Activated B cell treated with CpG ODN at 0.5 μM for 24 hours (primary cell): ENCODE results near the gene SLC47A1. TPM values are rescaled to one million over a fixed set of nuclear protein-coding genes. Genes with fewer than 3 reads are reported as not detected.

Experiments used
- ATAC-seq: fragments of 200-7000 bp; cut with Tn5 transposase; one replicate; pipeline ENCODE4 v1.10.0; 2021; ENCODE audit warnings: low read depth, mild to moderate bottlenecking, moderate library complexity
- CTCF ChIA-PET: fragments of 350-600 bp; sonication (Branson Sonifier 250); formaldehyde crosslinking; loops from one replicate; lab custom pipeline; 2021; ENCODE audit warnings: antibody characterized with exemption; lab: Charles Lee
- POLR2A ChIA-PET: fragments of 350-600 bp; sonication (Branson Sonifier 250); formaldehyde crosslinking; loops from one replicate; lab custom pipeline; 2021; ENCODE audit warnings: antibody characterized with exemption; lab: Charles Lee
- DNase-seq: peaks from one replicate; pipeline ENCODE4 v3.0.0; 2022
- H3K27ac Mint-ChIP-seq: one replicate; pipeline ENCODE4 v1.8.0; 2020; ENCODE audit warnings: mixed read lengths
- H3K27me3 Mint-ChIP-seq: one replicate; pipeline ENCODE4 v1.8.0; 2021; ENCODE audit warnings: mixed read lengths
- H3K36me3 Mint-ChIP-seq: one replicate; pipeline ENCODE4 v1.8.0; 2021; ENCODE audit warnings: low read depth, mixed read lengths
- H3K4me1 Mint-ChIP-seq: one replicate; pipeline ENCODE4 v1.8.0; 2021; ENCODE audit warnings: mixed read lengths
- H3K4me3 Mint-ChIP-seq: one replicate; pipeline ENCODE4 v1.8.0; 2020; ENCODE audit warnings: mild to moderate bottlenecking, mixed read lengths
- H3K9me3 Mint-ChIP-seq: one replicate; pipeline ENCODE4 v1.8.0; 2020; ENCODE audit warnings: mixed read lengths
- intact Hi-C: fragments of 100-400 bp; cut with micrococcal nuclease; formaldehyde crosslinking; loops from one replicate; pipeline ENCODE4 v1.15.1; 2024
- total RNA-seq: library from RNA; stranded (reverse); gene quantifications from 2 replicates; pipeline ENCODE4 v1.2.3, GENCODE V29; 2022
- TF ChIP-seq, protein P1 (sequence below): fragments of 200-600 bp; IDR thresholded peaks from one replicate; pipeline ENCODE4 v1.8.0; 2022; ENCODE audit warnings: antibody characterized with exemption, mild to moderate bottlenecking

SLC47A1 gene
- total RNA-seq, 1 donor from 2014 or later: 0.11 TPM

DNA sequence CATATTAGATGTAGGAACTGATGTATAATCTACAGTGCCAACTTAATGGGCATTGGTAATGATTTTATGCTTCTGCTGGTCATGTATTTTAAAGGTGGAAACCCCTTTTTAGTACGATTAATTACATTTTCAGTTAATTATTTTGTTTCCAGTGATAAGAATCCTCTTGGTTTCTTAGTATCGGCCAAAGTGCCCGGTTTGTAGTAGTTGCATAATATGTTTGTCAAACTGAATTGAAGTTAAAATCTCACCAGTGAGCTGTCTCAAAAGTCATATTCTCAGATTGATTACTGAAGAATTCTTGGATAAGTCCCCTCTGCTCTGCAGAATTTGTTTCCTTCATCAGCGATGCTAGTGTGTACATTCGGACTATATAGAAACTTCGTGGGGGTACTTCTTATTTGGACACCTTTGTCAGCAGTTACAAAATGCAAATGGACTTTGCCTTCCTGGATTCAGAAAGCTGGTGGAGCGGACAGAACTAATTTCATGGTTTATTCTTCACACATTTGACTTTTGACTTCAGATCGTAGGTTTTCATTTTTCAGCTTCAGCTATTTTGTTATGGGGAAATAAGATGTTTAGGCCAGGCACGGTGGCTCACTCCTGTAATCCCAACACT is 28.2 kb downstream of the SLC47A1 start:
- CTCF ChIA-PET: no interaction called here
- DNase-seq: no peak

DNA sequence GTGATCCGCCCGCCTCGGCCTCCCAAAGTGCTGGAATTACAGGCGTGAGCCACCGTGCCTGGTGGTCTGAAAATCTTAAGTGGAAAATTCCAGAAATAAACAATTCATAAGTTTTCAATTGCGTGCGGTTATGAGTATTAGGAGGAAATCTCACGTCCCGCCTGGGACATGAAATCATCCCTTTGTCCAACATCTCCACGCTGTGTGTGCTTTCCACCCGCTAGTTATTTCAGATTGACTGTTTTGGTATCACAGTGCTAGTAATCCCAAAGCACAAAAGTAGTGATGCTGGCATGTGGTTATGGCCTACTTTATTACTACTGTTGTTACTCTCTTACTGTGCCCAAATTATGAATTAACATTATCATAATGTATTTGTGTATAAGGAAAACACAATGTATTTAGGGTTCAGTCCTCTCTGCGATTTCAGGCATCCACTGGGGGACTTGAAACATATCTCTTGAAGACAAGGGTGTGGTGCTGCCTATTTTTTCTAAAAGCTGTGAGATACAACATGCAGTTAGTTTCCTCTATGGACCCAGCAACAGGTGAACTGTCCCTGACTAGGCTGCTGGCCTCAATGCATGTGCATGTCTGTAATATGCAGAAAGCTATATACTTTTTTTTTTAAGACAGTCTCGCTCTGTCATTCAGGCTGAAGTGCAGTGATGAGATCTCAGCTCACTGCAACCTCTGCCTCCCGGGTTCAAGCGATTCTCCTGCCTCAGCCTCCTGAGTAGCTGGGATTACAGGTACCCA is 32.3 kb downstream of the SLC47A1 start:
- intact Hi-C loops: no loop called here
- POLR2A ChIA-PET: no interaction called here
- no peak overlapping the region for H3K4me3 Mint-ChIP-seq

More for the DNA sequence above, 28.2 kb downstream of the SLC47A1 start:
- Mint-ChIP-seq H3K9me3 (peaks cover 6% of the 10 kb centered on the region), H3K27me3 (peaks cover 13% of the 10 kb centered on the region), H3K4me1 (no peaks in the 10 kb centered on the region), H3K4me3 (no peak overlapping the region), H3K27ac (no peak overlapping the region), H3K36me3 (no peaks in the 10 kb centered on the region)
- no peak for ATAC-seq
- intact Hi-C loops: no loop called here
- POLR2A ChIA-PET: interaction anchor here (0.7 kb wide), 1 partner anchor 86 kb away, joined by 9 read pairs; no protein-coding TSS in a partner anchor
- TF ChIP-seq, protein P1, sequence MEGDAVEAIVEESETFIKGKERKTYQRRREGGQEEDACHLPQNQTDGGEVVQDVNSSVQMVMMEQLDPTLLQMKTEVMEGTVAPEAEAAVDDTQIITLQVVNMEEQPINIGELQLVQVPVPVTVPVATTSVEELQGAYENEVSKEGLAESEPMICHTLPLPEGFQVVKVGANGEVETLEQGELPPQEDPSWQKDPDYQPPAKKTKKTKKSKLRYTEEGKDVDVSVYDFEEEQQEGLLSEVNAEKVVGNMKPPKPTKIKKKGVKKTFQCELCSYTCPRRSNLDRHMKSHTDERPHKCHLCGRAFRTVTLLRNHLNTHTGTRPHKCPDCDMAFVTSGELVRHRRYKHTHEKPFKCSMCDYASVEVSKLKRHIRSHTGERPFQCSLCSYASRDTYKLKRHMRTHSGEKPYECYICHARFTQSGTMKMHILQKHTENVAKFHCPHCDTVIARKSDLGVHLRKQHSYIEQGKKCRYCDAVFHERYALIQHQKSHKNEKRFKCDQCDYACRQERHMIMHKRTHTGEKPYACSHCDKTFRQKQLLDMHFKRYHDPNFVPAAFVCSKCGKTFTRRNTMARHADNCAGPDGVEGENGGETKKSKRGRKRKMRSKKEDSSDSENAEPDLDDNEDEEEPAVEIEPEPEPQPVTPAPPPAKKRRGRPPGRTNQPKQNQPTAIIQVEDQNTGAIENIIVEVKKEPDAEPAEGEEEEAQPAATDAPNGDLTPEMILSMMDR: no peak

DNA sequence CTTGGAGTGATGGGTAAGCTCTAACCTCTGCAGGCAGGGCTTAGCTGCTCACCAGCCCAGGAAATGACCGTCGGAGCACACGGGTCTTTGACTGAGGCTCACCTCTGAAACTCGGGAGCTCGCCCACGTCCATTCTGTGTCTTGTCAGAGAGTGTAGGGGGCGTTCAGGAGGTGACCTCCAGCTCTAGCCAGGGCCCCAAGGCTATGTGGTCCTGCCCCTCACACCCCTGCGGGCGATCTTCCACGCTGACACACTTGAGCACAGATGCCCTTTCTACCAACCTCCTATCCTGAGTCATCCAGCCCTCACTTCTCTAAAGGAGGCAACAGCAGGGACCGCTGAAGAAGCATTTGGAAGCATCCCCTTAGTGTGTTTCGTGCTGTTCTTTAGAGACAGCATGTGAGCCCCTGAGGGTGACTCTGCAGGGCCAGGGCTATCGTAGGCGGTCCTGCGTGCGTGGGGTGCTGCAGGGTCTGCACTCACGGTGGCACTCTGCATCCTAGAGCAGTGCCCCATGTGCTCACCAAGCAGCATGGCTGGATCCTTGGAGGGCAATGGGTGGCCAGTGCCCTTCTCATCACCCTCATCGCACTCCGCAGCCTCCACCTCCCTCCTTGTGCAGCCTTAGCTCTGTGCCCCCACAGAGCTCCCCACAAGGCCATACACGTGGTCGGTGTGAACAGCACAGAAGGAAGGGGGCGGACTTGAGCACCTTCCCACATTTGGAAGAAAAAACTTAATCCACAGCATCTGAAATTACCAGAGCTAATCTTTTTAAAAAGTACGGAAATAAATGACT is 33.8 kb downstream of the SLC47A1 start:
- POLR2A ChIA-PET: no interaction called here
- H3K27me3 Mint-ChIP-seq: no peaks in the 10 kb centered on the region
- no peak for ATAC-seq
- intact Hi-C loops: no loop called here
- H3K4me3 Mint-ChIP-seq: no peak overlapping the region
- H3K9me3 Mint-ChIP-seq: no peaks in the 10 kb centered on the region
- CTCF ChIA-PET: no interaction called here
- TF ChIP-seq, protein P1: no peak
- DNase-seq: no peak
- H3K4me1 Mint-ChIP-seq: peaks cover 19% of the 10 kb centered on the region
- no peak overlapping the region for H3K27ac Mint-ChIP-seq
- H3K36me3 Mint-ChIP-seq: no peaks in the 10 kb centered on the region

More for the DNA sequence above, 32.3 kb downstream of the SLC47A1 start:
- no peaks in the 10 kb centered on the region for H3K36me3 Mint-ChIP-seq
- no peak overlapping the region for H3K27ac Mint-ChIP-seq
- H3K4me1 Mint-ChIP-seq: peaks cover 19% of the 10 kb centered on the region
- TF ChIP-seq, protein P1: no peak
- peaks cover 3% of the 10 kb centered on the region for H3K27me3 Mint-ChIP-seq
- H3K9me3 Mint-ChIP-seq: no peaks in the 10 kb centered on the region
- DNase-seq: no peak
- ATAC-seq: no peak
- CTCF ChIA-PET: no interaction called here

DNA sequence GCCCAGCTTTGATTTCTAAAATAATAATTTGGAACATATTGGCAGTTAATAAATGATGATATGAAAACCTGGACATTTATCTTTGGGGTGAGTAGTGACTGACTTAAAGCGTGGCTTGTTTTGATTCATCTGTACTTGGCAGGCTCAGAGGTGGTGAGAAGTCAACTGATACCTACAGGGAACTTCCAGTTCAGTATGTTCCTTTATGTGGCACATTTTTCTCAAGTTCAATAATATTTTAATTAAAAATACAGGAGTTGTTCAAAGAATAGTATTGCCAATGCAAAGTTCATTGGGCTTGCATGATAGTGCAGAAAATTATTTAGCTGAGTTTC is 34.3 kb downstream of the SLC47A1 start:
- ChIA-PET CTCF (no interaction called here), POLR2A (no interaction called here)
- H3K36me3 Mint-ChIP-seq: no peaks in the 10 kb centered on the region
- no peaks in the 10 kb centered on the region for H3K27me3 Mint-ChIP-seq
- DNase-seq (no peak), ATAC-seq (no peak)
- intact Hi-C loops: no loop called here
- H3K4me3 Mint-ChIP-seq: no peak overlapping the region
- TF ChIP-seq, protein P1: no peak
- H3K9me3 Mint-ChIP-seq: no peaks in the 10 kb centered on the region
- no peak overlapping the region for H3K27ac Mint-ChIP-seq
- H3K4me1 Mint-ChIP-seq: peaks cover 19% of the 10 kb centered on the region
